Left cardiac atrium (tissue), 4 donors: Measurements from ENCODE around the gene HOXC11. TPM values are rescaled to one million over a fixed set of nuclear protein-coding genes. Genes with fewer than 3 reads are reported as not detected.

Source experiments
- ATAC-seq, 2 donors: fragments of 200-7000 bp; cut with Tn5 transposase; one replicate each; pipeline ENCODE4 v1.9.1; 2020; ENCODE audit warnings: mild to moderate bottlenecking in 2 of 2, moderate library complexity in 2 of 2
- DNase-seq: peaks from one replicate; pipeline ENCODE4 v3.0.0-alpha.2; 2020
- intact Hi-C, 2 donors: fragments of 100-400 bp; cut with DNase I; formaldehyde crosslinking; loops; one replicate each; pipeline versions ENCODE4 v1.14.1 to v1.15.1; 2022 to 2023
- total RNA-seq, 2 donors: library from RNA; stranded (reverse); fragmentation: NEBNext Ultra II Directional; extraction: Animal tissue kit (Norgen Biotek cat#: 25700); gene quantifications; one replicate each; pipeline ENCODE4 v1.2.1, GENCODE V29; 2021
- donor health status: DM: no; HTN: yes; CAD: no.
- donor health status: DM: no; HTN: yes; CAD: no; lungs with severe emphysema.
- donor health status: DM: yes; HTN: yes; CAD: no.
- donor health status: Dilated cardiomyopathy.

The HOXC11 gene
- total RNA-seq, 2 donors from 2014 or later = not detected

DNA sequence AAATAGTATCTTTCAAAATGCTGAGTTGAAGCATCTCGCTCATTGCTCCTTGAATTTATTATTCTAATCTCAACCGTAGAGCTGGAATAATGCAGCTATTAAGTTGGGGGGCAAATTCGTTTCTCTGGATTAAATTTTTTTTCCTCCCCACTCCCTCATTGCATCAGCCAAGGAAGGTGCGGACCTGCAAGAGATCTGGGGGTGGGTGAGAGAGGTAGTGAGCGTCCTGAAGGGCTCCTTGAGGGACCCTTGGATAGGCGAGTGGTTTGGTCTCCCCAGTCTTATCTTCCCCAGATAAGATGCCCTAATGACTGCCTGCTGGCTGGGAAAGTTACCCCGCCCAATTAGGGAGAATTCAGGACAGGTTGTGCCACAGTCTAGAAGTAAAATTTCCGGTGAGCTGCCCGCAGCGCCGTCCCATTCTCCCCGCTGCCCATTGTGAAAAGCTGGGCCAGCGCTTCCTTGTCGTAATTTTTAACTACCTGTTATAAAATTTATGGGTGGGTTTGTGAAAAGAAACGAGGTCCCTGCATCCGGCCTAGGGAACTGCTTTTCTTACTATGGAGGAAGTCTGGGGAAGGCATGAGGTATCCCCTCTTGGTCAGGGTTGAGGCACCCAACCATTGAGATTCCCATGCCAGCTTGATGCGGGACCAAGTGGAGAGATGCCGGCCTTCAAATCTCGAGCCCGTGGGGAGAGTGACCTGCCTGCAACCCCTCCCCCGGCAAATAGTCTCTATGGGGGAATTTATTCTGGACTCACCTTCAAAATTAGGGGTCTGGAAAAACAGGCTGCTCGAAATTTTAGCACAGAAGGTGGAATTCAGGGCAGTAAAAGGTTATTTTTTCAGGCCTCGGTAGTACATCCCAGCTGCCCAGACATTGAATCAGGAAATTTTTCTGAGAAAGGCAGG is 42.3 kb downstream of the HOXC11 start:
- no peak for DNase-seq
- no peak for ATAC-seq
- intact Hi-C loops = no loop called here

DNA sequence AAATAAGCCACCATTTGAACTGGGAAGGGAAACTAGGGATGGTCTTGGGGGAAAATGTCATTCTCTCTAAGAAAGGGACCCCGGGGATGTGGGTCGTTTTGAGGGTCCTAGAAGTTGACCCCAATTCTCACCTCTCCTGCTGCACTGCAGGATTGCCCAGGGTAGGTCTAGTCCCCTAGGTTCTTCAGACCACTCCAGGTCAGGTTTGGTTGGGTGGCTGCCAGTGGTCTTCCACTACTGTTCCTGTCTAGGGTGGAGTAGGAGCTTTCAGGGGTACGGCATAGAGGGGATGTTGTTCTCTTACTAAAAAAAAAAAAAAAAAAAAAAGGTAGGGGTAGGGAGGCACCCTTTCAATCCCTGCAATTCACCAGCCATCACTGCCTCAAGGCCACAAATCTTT is 43.1 kb downstream of the HOXC11 start:
- no peak for DNase-seq
- ATAC-seq = no peak
- intact Hi-C loops = no loop called here

DNA sequence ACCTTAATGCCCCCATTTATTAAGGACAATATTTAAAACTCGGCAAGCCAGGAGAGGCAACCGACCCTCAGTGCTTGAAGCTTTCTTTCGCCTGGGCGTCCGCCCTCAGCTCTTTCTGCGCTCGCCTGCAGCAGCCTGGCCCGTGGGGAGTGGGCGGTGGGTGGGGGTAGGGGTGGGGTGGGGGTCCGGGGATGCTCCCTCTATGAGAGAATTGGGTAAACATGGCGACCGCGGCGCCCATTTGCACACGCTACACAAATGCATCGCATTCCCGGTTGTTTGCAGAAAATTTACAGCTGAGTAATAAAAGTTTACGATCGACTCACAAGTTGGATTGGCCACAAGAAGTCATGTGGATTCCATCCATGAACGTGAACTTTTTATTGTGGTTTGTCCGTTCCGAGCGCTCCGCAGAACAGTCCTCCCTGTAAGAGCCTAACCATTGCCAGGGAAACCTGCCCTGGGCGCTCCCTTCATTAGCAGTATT is 43.6 kb downstream of the HOXC11 start:
- DNase-seq (no peak), ATAC-seq (no peak)
- intact Hi-C loops = no loop called here

DNA sequence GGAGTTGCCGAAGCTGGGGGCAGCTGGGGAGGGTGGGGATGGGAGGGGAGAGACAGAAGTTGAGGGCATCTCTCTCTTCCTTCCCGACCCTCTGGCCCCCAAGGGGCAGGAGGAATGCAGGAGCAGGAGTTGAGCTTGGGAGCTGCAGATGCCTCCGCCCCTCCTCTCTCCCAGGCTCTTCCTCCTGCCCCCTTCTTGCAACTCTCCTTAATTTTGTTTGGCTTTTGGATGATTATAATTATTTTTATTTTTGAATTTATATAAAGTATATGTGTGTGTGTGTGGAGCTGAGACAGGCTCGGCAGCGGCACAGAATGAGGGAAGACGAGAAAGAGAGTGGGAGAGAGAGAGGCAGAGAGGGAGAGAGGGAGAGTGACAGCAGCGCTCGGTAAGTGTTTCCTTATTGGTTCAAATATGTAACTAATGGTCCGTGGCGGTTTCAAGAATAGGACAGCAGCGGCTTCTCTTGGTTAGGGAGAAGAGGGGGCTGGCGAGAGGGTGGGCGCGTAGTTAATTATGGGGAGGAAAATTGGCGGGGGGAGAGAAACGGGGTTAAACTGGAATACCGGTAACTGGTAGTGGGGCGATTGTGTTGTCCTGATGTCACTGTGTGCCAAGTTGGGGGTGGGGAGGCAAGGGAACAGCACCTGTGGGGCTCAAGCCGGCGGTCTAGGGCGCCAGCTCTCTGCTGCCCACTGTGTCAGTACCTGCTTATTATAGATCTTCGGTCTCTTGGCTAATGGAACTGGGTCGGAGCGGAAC is 44.3 kb downstream of the HOXC11 start:
- intact Hi-C loops = no loop called here
- ATAC-seq = peak; percentile 40 to 42

DNA sequence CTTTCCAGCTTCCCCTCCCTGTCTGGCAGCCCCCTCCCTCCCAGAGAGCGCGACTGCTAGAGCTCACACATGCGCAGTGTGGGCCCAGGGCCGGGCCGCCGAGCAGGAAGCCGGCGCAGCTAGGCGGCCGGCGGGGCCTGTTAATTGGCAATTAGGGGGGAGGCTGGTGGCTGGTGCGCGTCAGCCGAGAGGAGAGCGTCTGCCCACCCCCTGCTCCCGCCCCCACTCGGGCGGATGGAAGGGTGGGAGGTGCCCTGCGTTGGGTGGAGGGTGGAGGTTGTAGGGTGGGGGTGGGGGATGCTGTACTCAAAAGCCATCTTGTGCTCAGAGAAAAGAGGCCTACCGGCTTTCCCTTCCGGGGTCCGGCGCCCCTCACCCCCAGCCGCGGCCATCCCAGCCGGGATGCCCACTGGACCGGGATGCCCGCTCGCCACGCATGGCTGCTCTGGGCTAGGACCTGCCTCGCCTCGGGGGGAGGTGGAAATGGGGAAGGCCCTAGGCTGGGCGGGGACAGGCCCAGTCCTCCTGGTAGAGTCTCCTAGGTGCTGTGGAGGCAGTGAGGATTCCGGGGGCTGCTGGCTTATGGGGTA is 45.0 kb downstream of the HOXC11 start:
- DNase-seq = peak; percentile 75
- ATAC-seq = peak; percentile 90 to 93
- intact Hi-C loops = no loop called here

More for the DNA sequence above, 44.3 kb downstream of the HOXC11 start:
- DNase-seq = no peak

DNA sequence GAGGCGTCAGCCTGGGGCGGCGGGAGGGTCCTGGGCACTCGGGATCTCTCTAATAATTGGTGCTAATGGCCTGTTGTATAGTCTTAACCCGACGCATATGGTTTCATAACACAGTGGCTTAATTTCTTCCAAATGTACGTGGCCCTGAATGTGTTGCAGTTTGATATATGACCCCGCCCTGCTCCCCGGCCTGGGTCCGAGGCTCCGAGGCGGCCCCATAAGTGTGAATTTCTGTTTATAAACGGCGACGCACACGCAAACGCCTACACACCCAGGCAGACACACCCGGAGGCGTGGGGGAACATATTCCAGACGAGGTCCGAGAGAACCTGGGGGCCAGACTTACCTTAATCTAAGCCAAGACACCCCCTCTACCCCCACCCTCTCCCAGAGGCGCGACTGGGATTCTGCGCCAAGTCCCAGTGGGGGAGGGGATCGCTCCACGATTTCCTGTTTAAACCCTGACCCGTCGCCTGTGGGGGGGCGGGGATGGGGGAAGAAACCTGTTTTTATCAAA is 45.6 kb downstream of the HOXC11 start:
- DNase-seq = no peak
- intact Hi-C loops = no loop called here
- no peak for ATAC-seq

DNA sequence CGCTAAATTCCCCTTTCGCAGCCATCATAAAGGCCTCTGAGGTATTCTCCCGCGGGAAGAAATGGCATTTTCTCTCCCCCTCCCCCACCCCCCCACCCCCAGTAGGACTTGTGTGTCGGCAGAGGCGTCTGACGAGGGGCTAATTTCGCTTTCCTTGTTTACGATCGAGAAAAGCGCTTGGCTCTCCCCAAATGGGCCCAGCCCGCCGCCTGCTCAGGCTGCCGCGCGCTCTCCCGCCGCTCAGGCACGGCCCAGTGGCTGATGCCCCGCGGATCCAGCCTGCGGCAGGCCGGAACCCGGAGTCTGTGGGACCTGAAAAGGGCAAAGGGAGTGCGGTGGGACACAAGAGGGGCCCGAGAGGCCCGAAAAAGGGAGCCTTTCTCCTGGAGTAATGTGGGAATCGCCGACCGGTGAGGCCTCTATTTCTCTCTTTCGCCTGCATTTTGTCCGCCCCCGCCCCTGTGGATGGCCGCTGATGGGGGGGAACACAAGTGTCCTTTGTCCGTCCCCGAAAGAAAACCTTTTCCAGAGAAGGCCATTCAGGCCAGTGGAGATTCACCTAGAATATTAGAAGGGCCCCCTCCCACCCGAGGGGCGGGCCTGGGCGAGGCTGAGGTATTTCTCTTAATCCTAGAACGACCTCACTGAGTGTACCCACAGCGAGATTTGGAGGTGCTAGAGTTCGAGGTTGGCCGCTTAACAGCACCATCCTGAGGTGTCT is 46.3 kb downstream of the HOXC11 start:
- DNase-seq = no peak
- intact Hi-C loops = no loop called here
- ATAC-seq = no peak

DNA sequence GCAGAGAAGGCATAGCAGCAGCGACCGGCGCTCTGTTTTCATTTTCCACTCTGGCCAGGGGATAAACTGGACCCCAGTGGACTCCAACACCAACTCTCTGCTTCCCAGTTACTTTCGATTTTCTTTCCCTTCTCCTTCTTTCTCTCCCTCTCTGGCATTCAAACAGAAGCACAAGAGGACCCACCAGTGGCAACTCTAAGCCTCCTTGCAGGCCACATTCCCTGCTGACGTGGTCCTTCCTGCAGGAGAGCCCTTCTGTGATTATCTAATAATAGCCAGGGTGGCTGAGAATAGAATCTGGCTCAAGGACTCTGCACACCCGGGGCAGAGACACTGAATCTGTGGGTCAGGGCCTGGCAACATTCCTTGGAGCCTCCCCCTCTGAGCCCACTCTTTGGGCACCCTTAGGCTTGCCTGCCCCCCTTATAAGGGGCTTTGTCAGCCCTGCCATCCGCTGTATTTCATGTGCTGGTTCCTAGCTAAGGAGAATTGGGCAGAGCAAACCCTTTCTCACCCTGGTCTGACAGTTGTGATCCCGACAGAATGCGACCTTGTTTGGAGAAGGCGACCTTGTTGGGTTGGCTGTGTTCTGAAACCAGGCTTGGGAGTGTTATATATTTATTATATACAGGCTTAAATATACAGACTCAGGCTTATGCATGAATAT is 47.1 kb downstream of the HOXC11 start:
- DNase-seq (no peak), ATAC-seq (peak; percentile 44 to 55)
- intact Hi-C loops = no loop called here

DNA sequence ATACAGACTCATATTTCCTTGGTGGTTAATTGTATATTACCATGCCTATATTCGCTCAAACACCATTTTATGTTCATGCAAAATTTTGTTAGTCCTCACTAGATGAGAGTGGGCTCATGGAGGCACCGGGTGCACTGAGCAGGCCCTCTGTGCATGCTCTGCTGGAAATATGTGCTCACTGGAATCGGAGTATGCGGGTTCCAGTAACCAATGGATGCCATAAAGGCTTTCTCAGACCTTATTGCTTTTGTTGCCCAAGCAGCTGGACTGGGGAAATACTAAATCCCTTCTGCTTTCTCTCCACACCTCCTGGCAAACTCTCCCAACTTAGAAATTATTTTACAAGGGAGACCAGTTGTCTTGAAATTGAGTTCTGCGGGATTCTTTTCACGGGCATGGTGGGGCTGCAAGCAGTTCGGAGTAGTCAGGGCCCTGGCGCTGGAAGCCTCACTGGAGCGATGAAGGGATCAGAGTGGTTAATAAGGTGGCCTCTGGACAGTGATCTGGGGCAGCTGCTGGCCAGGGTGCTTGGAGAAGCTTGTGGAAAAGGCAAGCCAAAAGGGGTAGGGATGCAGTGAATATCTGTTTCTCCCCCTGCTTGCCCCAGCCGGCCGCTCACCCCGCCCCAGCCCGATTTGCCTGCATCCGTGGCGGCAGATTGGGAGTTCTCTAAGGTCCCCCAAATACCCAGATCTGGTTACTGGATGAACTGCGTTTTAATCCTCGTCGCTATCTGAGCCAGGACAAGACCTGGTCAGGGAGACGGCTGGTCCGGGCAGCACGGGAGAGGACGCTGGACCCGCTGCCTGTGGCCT is 47.9 kb downstream of the HOXC11 start:
- ATAC-seq (no peak), DNase-seq (no peak)
- intact Hi-C loops = no loop called here

DNA sequence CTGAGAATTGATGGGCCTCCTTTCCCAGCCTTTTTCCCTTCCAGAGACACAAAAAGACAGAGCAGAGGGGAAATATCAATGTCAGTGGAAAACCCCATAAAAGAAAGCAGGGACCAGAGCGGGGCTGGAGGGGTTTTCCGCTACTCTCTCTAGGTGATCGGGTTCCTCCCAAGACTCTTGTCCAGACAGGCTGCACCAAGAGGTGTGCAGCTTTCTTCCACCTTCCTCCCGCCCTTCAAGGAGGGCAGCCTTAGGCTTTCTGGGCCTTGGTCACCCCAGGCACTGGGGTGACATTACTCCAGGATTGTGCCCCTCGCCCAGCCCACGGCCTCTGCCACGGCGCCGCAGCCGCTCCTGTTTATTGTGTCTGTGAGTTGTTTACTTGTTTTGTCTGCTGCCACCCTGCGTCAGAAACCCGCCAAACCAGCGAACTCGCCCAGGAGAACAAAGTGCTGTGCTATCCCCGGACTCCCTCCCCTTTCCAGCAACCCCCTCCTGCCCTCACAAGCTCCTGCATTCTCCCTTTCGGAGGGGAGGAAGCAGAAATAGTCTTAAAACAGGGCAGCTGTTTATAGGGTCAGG is 48.6 kb downstream of the HOXC11 start:
- intact Hi-C loops = no loop called here
- DNase-seq = no peak
- ATAC-seq = no peak

DNA sequence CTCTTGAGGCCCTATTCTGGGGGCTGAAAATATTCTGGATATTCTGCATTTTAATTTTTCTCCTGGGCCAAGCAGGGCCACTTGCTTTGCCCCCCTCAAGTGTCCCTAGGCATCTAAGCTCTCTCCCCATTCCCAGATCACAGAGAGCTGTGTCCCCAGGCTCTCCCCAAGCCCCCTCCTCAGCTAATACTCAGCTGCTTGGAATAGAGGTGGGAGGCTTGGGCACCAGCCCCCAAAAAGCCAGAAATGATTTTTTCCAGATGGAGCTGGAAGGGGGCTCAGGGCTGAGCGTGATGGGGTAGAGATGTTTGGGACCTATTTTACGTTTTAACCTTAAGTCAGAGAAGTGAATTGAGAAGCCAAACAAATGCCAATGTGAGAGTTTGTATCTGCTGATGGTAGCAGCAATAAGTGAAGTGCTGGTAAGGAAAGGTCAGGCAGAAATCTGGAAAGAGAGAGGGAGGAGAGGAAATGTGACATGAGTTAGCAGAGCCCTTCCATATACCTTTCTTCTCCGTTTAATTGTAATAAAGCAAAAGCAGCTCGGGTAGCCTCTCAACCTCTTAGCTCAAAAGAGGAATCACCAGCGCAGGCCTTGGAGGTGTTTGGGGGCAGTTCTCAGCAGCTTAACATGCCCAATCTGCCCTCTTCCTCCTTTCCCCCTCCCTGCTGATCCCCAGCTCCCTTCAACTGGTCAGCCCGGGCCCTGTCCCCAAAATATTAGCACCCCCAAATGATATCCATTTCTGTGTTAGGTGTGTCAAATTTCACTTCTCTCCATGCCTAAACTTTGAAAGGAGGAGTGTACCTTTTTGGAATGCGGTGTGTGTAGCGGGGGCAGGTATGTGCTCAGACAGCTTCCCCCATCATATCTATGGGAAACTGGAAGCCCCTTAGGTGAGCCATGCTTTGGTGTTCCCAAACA is 50.3 kb downstream of the HOXC11 start:
- intact Hi-C loops = no loop called here
- DNase-seq (no peak), ATAC-seq (no peak)

DNA sequence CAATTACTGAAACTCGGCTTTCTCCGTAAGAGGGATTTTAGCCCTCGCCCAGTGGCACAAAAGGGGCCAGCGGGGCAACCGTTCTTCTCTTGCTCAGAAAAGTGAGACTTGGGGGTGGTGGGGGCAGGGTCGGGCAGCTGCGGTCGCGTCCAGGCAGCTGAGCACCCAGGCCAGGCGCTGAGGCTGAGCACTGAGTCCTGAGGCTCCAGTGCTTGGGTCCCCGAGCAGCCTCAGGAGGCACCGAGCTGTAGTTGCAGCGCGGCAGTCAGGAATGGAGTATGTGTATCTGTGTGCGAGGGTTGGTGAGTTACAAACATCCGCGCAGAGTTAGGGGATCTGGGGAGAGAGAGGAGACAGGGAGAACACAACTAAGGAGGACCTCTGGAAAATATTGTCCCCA is 51.2 kb downstream of the HOXC11 start:
- DNase-seq = no peak
- no peak for ATAC-seq
- intact Hi-C loops = no loop called here

DNA sequence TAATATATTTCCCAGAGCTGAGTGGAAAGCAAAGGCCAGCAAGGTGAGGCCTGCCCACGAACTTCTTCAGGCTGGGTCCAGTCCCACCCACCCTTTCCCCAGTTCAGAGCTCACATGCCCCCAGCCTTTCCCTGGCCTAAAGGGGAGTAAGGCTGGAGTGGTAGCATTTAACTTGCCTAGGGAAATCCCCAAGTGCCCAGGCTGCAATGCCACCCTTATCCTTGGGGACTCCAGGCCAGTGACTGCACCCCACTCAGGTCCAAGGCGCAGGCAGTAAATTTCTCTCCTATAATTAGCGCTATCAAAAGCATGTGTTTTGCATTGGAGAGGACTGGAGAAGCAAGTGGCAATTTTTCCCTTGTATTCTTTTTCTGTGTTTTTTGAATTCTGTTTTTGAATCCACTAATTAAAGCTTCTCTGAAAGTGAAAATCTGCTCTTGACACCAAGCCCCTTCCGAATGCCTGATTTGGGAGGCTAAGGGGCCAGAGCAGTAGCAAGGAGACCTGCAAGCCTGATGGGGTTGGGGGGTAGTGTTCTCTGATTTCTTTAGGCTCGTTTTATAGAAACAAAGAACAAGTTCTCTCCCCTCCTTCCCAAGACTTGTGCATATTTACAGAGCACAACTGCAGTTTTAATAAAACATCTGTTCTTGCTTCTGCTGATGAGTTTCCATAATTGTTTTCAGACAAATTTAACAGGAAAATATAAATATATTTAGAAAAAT is 51.8 kb downstream of the HOXC11 start:
- DNase-seq = no peak
- intact Hi-C loops = no loop called here
- no peak for ATAC-seq

DNA sequence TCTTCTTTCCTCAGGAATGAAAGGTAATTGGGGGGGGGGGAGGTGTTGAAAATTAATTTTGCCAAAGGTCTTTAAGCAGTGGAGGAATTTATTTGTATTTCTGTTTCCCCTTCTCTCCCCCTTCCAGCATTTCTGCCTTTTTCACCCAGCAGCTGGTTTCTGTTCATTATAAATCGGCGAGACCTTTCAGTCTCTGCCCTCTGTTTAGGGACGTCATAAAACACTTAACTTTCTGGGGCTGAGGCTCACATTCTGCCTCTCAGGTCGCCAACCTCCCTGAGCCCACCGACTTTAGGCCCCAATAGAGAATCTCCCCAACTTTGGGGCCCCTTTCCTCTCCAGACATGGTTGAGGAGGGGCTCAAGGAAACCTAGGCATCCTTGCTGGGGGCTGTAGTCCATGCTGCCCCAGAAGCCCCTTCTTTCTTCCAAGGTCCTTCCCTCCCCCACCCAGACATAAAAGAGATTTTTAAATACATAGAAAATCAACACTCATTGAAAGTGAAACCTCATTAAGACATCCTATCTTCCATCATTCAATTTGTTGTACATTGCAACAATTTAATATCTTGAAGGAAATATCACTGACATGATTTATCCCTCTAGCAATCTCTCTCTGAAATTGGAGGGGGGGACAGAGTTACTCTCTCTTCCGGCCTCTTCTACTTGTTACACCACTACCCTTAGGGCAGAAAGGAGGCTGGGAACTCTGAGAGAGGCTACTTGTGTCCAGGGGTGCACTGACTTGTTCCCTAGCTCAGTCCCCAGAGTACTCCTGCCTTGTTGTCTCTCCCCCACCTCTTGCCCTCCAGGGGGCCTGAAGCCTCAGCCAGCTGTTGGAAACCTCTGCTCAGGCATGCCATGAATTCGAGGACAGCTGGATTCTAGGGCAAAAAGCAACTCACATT is 52.8 kb downstream of the HOXC11 start:
- DNase-seq (no peak), ATAC-seq (no peak)

More for the DNA sequence above, 52.8 kb downstream of the HOXC11 start:
- intact Hi-C loops = no loop called here
